GM21528 (cell line): Measurements from ENCODE around the gene FER.
"Not testable (repeated sequence)": the region's sequence is repeated elsewhere in the genome, so short reads cannot be mapped to it uniquely, and the experiment has no call there.

Experiments used
- ATAC-seq: cut with Tn5 transposase; IDR thresholded peaks from one replicate; pipeline ENCODE4 v1.9.1; 2021; ENCODE audit warnings: mild to moderate bottlenecking, moderate library complexity; ENCODE audit not compliant: unreplicated experiment, low FRiP score

FER gene

GRCh38 chr5:108743846-108744245 is 3.9 kb upstream of the FER start:
- ATAC-seq, result no peak

GRCh38 chr5:108747111-108747773 is 455 bp upstream of the FER start:
- ATAC-seq, result no peak

- ATAC-seq, result peak; percentile 98
Observed at GRCh38 chr5:108748401-108749127, 867 bp downstream of the FER start.

- peak; percentile 36 for ATAC-seq
Observed at GRCh38 chr5:108749128-108749861, 1.6 kb downstream of the FER start.

GRCh38 chr5:108753331-108753730 is 5.6 kb downstream of the FER start:
- no peak for ATAC-seq

GRCh38 chr5:108753877-108754276 is 6.2 kb downstream of the FER start:
- no peak for ATAC-seq

- ATAC-seq, result no peak
Observed at GRCh38 chr5:108760512-108760911, 12.8 kb downstream of the FER start.

- ATAC-seq, result no peak
Observed at GRCh38 chr5:108762660-108763059, 15.0 kb downstream of the FER start.

GRCh38 chr5:108763222-108763916 is 15.7 kb downstream of the FER start:
- ATAC-seq, result no peak

- no peak for ATAC-seq
Observed at GRCh38 chr5:108765647-108766046, 17.9 kb downstream of the FER start.

- ATAC-seq, result not testable (repeated sequence)
Observed at GRCh38 chr5:108766916-108767315, 19.2 kb downstream of the FER start.

GRCh38 chr5:108769352-108769751 is 21.7 kb downstream of the FER start:
- peak; percentile 61 for ATAC-seq

GRCh38 chr5:108772626-108773025 is 24.9 kb downstream of the FER start:
- ATAC-seq, result no peak

- no peak for ATAC-seq
Observed at GRCh38 chr5:108773330-108773729, 25.6 kb downstream of the FER start.

GRCh38 chr5:108774079-108774478 is 26.4 kb downstream of the FER start:
- not testable (repeated sequence) for ATAC-seq

- ATAC-seq, result not testable (repeated sequence)
Observed at GRCh38 chr5:108777582-108777981, 29.9 kb downstream of the FER start.

- ATAC-seq, result not testable (repeated sequence)
Observed at GRCh38 chr5:108784577-108784976, 36.9 kb downstream of the FER start.

GRCh38 chr5:108786806-108787483 is 39.2 kb downstream of the FER start:
- no peak for ATAC-seq

- no peak for ATAC-seq
Observed at GRCh38 chr5:108788142-108788541, 40.4 kb downstream of the FER start.

- no peak for ATAC-seq
Observed at GRCh38 chr5:108793207-108793606, 45.5 kb downstream of the FER start.
